Coronary artery (tissue), 2 donors: ENCODE data around the gene KIF26B.

ENCODE experiments used
- DNase-seq: peaks from one replicate; pipeline ENCODE4 v3.0.0-alpha.2; 2017; ENCODE audit warnings: low spot score
- H3K27ac ChIP-seq, 2 donors: fragments of 200-600 bp; sonication (generic); one replicate each; pipeline ENCODE4 v1.5.1; 2016 to 2019
- H3K4me3 ChIP-seq: fragments of 200-600 bp; sonication (generic); 2 replicates; pipeline ENCODE4 v1.5.1; 2016; ENCODE audit warnings: mild to moderate bottlenecking, moderate library complexity
- TF ChIP-seq, protein P1 (sequence below): fragments of 200-600 bp; sonication (generic); IDR thresholded peaks from one replicate; pipeline ENCODE4 v1.5.1; 2019; ENCODE audit warnings: antibody characterized with exemption

Gene KIF26B

DNA sequence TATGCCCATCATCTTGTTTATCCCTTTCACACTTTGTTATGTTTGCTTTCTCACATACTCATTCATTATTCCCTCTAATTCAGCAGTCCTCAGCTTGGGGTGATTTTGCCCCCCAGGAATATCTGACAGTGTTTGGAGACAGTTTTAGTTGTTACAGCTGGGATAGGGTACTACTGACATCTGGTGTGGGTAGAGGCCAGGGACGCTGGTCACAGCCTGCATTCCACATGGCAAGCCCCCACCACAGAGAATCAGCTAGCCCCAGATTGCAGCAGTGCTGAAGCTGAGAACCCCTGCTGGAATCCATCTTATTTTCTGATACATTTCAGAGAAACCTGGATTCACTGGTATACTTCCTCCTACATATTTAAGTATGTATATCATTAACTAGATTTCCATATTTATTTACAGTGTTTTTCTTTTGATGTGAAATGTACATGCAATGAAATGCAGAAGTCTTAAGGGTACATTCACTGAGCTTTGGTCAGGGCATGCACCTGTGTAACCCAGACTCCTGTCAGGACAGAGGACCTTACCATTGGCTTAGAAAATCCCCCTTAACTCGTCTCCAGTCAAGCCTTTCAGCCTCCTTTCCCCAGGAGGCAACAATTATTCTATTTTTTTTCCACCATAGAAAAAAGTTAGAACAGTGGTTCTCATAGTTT is 68.3 kb downstream of the KIF26B start:
- TF ChIP-seq, protein P1, sequence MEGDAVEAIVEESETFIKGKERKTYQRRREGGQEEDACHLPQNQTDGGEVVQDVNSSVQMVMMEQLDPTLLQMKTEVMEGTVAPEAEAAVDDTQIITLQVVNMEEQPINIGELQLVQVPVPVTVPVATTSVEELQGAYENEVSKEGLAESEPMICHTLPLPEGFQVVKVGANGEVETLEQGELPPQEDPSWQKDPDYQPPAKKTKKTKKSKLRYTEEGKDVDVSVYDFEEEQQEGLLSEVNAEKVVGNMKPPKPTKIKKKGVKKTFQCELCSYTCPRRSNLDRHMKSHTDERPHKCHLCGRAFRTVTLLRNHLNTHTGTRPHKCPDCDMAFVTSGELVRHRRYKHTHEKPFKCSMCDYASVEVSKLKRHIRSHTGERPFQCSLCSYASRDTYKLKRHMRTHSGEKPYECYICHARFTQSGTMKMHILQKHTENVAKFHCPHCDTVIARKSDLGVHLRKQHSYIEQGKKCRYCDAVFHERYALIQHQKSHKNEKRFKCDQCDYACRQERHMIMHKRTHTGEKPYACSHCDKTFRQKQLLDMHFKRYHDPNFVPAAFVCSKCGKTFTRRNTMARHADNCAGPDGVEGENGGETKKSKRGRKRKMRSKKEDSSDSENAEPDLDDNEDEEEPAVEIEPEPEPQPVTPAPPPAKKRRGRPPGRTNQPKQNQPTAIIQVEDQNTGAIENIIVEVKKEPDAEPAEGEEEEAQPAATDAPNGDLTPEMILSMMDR, result no peak
- Histone ChIP-seq H3K27ac (no peak overlapping the region), H3K4me3 (no peak overlapping the region)
- no peak for DNase-seq

DNA sequence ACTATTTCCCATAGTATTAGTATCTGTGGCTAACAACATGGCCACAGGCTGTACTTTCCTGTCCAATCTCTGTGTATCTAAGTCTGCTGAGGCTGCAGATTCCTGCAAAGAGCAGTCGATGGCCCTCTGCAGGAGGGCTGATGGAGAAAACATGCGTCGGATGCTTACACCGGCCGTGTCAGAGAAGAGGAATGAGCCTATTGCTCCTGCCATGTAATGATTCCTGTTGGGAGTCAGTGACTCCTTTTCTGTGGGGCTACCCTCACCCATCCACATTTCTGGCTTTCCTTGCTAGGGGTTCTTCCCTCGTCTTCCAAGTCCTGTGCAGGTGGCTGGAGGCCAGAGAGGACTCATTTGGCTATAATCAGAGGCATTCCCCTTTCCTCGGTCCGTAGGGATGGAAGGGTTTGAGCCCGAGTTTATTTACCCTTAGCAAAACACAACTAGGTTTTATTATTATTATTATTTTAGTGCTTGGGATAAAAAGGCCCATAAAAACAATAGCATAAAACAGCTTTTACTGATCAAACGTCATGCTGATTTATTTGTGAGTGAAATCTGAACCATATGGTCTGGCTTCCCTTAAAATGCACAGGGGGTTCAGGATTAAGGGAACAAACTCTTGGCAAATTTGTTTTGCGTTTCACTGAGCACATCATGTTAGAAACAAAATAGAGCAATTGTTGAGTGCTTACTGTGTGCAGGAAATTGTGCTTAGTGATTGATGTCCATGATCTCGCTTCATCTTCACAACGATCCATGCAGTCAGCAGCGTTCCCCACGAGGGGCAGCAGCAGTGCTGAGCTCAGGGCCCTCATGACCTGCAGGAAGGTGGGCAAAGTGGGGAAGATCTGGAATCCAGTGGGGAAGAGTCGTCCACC is 70.8 kb downstream of the KIF26B start:
- no peak for DNase-seq
- no peak overlapping the region for H3K4me3 ChIP-seq
- no peak overlapping the region for H3K27ac ChIP-seq
- TF ChIP-seq, protein P1, result no peak

DNA sequence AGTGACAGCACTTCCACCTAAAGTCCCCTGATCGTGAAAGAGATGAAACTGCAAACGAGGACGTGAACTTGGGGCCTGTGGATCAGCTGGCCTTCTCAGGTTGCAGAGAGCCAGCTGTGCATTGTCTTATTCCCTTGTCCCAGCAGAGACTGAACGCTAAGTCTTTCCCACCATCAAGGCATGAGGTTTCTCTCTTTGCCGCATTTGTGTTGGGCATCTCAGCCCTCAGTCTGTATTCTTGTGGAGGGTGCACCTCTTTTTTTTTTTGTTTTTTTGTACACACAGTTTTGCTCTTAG is 71.4 kb downstream of the KIF26B start:
- DNase-seq, result no peak
- H3K4me3 ChIP-seq, result no peak overlapping the region
- H3K27ac ChIP-seq, result no peak overlapping the region
- TF ChIP-seq, protein P1, result no peak

DNA sequence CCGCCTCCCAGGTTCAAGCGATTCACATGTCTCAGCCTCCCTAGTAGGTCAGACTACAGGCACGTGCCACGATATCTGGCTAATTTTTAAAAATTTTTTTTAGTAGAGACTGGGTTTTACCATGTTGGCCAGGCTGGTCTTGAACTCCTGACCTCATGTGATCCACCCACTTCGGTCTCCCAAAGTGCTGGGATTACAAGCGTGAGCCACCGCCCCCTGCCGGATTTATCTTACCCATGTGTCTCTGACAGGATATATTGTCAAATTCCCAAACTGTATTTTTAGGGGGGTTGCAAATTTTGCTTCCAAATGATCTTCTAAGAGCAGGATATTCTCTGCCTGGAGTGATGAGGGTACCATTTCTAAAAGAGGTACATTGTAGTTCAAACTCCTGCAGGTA is 74.3 kb downstream of the KIF26B start:
- no peak for DNase-seq
- TF ChIP-seq, protein P1, result no peak

DNA sequence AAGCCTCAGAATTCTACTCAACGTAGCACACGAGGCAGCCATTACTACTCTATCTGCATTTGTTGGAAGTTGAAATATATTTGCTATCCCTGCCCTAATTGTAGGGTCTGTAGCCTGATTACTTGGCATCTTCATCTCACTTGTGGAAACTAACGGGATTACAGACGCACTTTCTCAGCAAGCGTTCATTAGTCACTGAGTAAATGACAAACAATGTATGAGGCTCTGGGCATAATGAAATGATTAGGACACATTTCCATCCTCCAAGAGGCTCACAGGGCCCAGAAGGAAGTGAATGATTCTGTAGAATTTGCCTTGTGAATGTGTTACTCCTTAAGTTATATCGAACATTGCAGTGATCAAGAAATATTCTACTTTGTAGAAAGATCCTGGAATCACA is 78.1 kb downstream of the KIF26B start:
- DNase-seq, result no peak
- TF ChIP-seq, protein P1, result no peak
- no peak overlapping the region for H3K27ac ChIP-seq
- H3K4me3 ChIP-seq, result no peak overlapping the region

More for the DNA sequence above, 74.3 kb downstream of the KIF26B start:
- H3K4me3 ChIP-seq, result no peak overlapping the region
- H3K27ac ChIP-seq, result no peak overlapping the region

DNA sequence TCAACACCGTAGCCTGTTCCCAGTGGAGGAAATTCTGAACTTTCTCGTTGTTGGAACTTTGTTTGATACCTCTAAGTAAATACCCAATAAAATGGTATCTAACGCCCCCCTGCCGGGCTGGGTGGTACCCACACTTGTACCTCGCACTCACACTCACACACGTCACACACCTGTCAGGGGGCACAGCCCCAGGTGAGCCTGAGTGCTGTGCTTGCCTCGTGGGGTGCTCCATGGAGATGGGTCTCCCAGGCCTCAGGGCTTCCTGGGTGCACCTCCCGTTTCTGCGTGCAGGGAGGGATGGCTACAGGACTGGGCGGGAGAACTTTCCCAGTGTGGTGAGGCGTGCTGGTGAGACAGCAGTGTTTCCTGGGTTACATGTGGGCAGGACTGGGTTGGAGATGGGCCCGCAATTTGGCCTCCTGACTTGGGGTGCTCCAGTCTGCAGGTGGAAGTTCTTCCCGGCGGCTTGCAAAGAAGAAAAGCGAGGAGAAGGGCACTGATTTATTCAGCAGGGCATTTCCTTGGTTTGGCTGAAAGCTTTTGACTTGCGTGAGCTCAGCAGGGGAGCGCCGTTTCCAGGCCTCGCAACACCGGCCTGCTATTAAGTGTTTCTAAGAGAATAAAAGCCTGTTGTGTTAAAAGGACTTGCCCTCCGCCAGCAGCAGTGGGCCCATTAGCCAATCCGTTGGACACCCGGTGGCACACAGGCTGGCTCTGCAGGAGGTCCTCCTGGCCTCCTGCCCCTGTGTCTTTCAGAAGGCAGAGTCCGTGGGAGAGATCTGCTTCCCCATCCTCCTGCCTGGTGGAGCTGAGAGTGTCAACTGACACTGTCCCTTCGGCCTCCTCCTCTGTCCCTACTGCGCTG is 79.7 kb downstream of the KIF26B start:
- Histone ChIP-seq H3K27ac (no peak overlapping the region), H3K4me3 (no peak overlapping the region)
- DNase-seq, result no peak
- TF ChIP-seq, protein P1, result no peak
